A549 treated with Mapracorat at 1 μM for 4 hours (cell line): ENCODE data around the gene CPLX1. TPM values are rescaled to one million over a fixed set of nuclear protein-coding genes. Genes with fewer than 3 reads are reported as not detected.

Source experiments
- total RNA-seq: library from RNA; stranded (reverse); fragments of 200-300 nt; extraction: Qiagen RNA extraction; gene quantifications from 5 replicates; pipeline ENCODE4 v1.2.3, GENCODE V29; 2022

The CPLX1 gene
- total RNA-seq = 0.28 to 0.79 TPM (median 0.64 TPM) in 5 replicates

DNA sequence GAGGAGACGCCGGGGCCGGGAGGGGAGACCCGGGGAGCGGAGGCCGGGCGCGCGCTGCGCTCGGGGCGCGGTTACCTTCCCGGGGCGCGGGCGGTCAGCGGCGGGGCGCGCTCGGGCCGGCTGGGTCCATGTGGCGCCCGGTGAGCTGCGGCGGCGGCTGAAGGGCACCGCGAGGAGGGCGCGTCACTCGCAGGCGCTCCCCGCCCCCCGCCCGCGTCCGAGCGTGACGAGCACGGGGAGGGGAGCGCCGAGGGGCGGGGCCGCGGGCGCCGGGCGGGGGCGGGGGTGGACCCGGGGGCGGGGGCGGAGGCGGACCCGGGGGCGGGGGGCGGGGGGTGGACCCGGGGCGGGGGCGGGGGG is at the start of gene CPLX1:
Gene CPLX1, minus strand, starts transcription at position 159 of the 360 bp plus-strand sequence. CDS start 1,607 bp downstream, outside the sequence.

Other genes with a start within 250 kb of the CPLX1 start
- not detected in 5 replicates for gene TMEM271, start 249.8 kb downstream of the CPLX1 start, total RNA-seq
- 0.22 TPM in 1 of 5 replicates, not detected in the others for gene PDE6B, start 200.6 kb downstream of the CPLX1 start, total RNA-seq
- gene ATP5ME, start 151.9 kb downstream of the CPLX1 start, total RNA-seq = 366 to 467 TPM (median 379 TPM) in 5 replicates
- gene MYL5, start 151.6 kb downstream of the CPLX1 start, total RNA-seq = 8.9 to 15.1 TPM (median 12.3 TPM) in 5 replicates
- 0.07 to 0.31 TPM (median 0.20 TPM) in 5 replicates for gene SLC49A3, start 137.0 kb downstream of the CPLX1 start, total RNA-seq
- 16.1 to 22.4 TPM (median 19.1 TPM) in 5 replicates for gene PCGF3, start 120.3 kb downstream of the CPLX1 start, total RNA-seq
- gene GAK, start 106.2 kb upstream of the CPLX1 start, total RNA-seq = 30.3 to 54.2 TPM (median 51.0 TPM) in 5 replicates
- 6.0 to 9.8 TPM (median 9.0 TPM) in 5 replicates for gene TMEM175, start 106.3 kb upstream of the CPLX1 start, total RNA-seq
- gene DGKQ, start 147.4 kb upstream of the CPLX1 start, total RNA-seq = 4.2 to 9.0 TPM (median 8.1 TPM) in 5 replicates
- 6.2 to 15.1 TPM (median 13.4 TPM) in 5 replicates for gene IDUA, start 160.9 kb upstream of the CPLX1 start, total RNA-seq
- 0.14 to 0.60 TPM (median 0.18 TPM) in 5 replicates for gene SLC26A1, start 167.3 kb upstream of the CPLX1 start, total RNA-seq
- 13.2 to 22.9 TPM (median 18.8 TPM) in 5 replicates for gene FGFRL1, start 185.5 kb upstream of the CPLX1 start, total RNA-seq